Activated naive CD8-positive, alpha-beta T cell treated with anti-CD3 and anti-CD28 coated beads, Interleukin-2, amount 50 U/mL, for 16 hours (primary cell): ENCODE measurements around the gene SALL3.

Experiments
- DNase-seq: peaks from one replicate; pipeline ENCODE4 v3.0.0-alpha.2; 2020; ENCODE audit warnings: low read depth, low spot score

Gene SALL3

GRCh38 chr18:78965260-78965659 lies 14.4 kb upstream of the SALL3 start:
- no peak for DNase-seq

GRCh38 chr18:78965917-78966792 lies 13.5 kb upstream of the SALL3 start:
- DNase-seq = no peak

- no peak for DNase-seq
Measured at GRCh38 chr18:78966793-78967106, 12.9 kb upstream of the SALL3 start.

- no peak for DNase-seq
Measured at GRCh38 chr18:78967692-78968091, 11.9 kb upstream of the SALL3 start.

GRCh38 chr18:78969574-78970315 lies 9.9 kb upstream of the SALL3 start:
- DNase-seq = no peak

- DNase-seq = no peak
Measured at GRCh38 chr18:78970774-78971333, 8.8 kb upstream of the SALL3 start.

- no peak for DNase-seq
Measured at GRCh38 chr18:78971511-78972245, 7.9 kb upstream of the SALL3 start.

- DNase-seq = no peak
Measured at GRCh38 chr18:78972385-78972918, 7.2 kb upstream of the SALL3 start.

- DNase-seq = no peak
Measured at GRCh38 chr18:78972930-78973331, 6.7 kb upstream of the SALL3 start.

- DNase-seq = no peak
Measured at GRCh38 chr18:78973357-78974083, 6.1 kb upstream of the SALL3 start.

GRCh38 chr18:78974115-78974761 lies 5.4 kb upstream of the SALL3 start:
- DNase-seq = no peak

- DNase-seq = no peak
Measured at GRCh38 chr18:78975292-78975691, 4.3 kb upstream of the SALL3 start.

GRCh38 chr18:78975699-78976335 lies 3.8 kb upstream of the SALL3 start:
- DNase-seq = no peak

GRCh38 chr18:78976765-78977636 lies 2.6 kb upstream of the SALL3 start:
- no peak for DNase-seq

- no peak for DNase-seq
Measured at GRCh38 chr18:78977637-78978348, 1.8 kb upstream of the SALL3 start.

GRCh38 chr18:78978349-78979055 lies 1.1 kb upstream of the SALL3 start:
- no peak for DNase-seq

GRCh38 chr18:78979056-78979729 lies 425 bp upstream of the SALL3 start:
- no peak for DNase-seq
